Suprapubic skin (tissue), 3 donors: Measurements from ENCODE around the gene PTBP2.

Experiments
- POLR2A ChIP-seq, 2 donors: fragments of 450-650 bp; IDR thresholded peaks; one replicate each; pipeline ENCODE4 v1.6.1; 2017; ENCODE audit warnings: antibody characterized with exemption in 2 of 2, mild to moderate bottlenecking in 2 of 2, moderate library complexity in 2 of 2
- TF ChIP-seq, protein P1 (sequence below), 2 donors: fragments of 200-600 bp in 1 of 2; fragments of 450-650 bp in 1 of 2; sonication (generic) in 1 of 2; IDR thresholded peaks; one replicate each; pipeline ENCODE4 v1.5.1; 2016 to 2019; ENCODE audit warnings: antibody characterized with exemption in 2 of 2, mild to moderate bottlenecking in 1 of 2, moderate library complexity in 1 of 2

DNA sequence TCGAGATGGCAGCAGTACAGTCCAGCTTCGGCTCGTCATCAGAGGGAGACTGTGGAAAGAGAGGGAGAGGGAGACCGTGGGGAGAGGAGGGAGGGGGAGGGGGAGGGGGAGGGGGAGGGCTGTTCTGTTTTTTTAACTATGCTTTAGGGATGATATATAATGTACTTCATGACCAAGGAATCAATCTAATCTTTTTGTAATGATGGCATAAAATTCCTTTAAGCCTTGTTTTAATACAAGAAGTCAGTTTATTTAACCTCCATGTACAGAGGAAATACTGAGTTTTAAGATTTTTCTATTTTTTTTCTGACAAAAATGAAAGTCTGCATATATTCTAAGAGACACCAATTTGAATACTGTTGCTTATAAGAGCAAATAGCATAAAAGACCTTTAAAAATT is 41.9 kb downstream of the PTBP2 start:
- TF ChIP-seq, protein P1, sequence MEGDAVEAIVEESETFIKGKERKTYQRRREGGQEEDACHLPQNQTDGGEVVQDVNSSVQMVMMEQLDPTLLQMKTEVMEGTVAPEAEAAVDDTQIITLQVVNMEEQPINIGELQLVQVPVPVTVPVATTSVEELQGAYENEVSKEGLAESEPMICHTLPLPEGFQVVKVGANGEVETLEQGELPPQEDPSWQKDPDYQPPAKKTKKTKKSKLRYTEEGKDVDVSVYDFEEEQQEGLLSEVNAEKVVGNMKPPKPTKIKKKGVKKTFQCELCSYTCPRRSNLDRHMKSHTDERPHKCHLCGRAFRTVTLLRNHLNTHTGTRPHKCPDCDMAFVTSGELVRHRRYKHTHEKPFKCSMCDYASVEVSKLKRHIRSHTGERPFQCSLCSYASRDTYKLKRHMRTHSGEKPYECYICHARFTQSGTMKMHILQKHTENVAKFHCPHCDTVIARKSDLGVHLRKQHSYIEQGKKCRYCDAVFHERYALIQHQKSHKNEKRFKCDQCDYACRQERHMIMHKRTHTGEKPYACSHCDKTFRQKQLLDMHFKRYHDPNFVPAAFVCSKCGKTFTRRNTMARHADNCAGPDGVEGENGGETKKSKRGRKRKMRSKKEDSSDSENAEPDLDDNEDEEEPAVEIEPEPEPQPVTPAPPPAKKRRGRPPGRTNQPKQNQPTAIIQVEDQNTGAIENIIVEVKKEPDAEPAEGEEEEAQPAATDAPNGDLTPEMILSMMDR (IDR thresholded peaks at IDR 0.05), result no peak
- TF ChIP-seq POLR2A (IDR thresholded peaks at IDR 0.05), result no peak
